Activated naive CD4-positive, alpha-beta T cell (primary cell): ENCODE measurements around the gene RNF208.

Experiments used
- DNase-seq, 4 experiments: peaks; one replicate each; lab custom pipeline; 2025; lab: John Stamatoyannopoulos, UW

Gene RNF208

GRCh38 chr9:137175345-137175961 is 46.6 kb downstream of the RNF208 start:
- DNase-seq, result peak in 1 of 4 experiments; percentile 10

GRCh38 chr9:137174722-137175293 is 47.2 kb downstream of the RNF208 start:
- DNase-seq, result peak in 1 of 4 experiments; percentile 8

DNA sequence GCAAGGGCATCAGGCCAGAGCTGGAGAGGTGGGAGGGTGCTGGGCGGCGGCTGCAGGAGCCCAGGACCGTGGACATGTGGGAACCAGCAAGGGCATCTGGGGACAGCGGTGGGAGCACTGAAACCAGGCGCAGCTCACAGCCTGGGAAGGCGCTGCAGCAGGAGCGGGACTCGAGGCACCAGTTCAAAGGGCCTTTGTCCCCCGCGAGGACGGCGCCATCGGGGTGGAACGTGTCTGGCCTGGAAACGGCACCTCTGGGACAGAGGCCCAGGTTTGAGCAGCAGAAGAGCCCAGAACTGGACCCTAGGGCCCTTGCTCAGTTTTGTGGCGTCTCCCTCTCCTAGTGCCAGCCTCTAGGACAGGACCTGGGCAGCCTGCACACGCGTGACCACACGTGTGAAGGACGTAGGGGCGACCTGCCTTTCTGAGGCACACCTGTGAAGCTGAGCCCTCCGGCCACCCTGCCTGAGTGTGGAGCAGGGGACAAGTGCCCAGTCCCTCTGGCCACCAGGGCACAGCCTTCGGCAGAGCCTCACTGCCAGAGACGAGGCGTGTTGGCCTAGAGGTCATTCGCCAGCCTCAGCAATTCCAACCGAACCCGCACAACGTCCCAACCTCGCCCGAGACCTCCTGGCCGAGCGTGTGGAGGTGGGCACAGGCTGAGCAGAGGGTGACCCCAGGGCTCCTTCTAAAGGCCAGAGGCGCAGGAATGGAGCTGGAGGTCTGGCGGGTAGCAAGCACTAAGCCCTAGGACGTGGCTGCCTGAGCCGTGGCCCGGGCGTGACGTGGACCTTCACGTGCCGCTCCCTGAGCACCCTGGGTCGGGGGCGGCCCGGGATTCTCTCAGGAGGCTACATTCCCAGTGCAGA is 48.0 kb downstream of the RNF208 start:
- no peak for DNase-seq

- DNase-seq, result no peak
Observed at GRCh38 chr9:137172901-137173795, 48.9 kb downstream of the RNF208 start.

DNA sequence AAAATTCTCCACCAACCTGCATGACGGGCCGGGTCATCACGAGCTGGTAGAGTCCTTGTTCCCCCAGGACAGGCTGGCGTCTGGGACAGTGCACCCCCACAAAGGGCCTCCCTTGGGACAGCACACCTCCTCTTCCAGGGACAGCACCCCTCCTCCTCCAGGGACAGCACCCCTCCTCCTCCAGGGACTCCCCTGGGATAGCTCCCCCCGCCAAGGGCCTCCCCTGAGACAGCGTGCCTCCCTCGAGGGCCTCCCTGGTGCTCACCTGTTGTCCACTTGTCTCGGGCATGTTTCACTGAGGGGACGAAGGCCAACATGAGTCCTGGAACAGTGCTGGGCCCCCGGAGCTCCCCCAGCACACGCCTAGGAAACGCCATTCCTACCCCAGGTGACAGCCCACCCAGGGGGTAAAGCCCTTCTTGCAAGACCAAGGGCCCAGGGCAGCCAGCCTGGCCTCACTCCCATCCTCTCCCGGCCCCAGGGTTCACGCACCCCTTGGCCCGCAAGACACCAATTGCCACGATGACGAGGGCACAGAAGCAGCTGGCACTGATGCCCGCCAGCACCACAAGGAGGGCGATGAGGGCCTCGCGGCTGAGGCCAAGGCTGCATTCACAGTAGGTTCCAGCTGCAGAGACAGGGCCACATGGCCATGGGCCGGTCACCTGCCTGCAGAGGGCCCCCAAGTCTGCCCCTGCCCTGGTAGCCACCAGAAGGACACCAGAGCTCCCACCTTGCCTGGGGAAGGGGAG is 50.7 kb downstream of the RNF208 start:
- DNase-seq, result no peak

- DNase-seq, result no peak
Observed at GRCh38 chr9:137170486-137171148, 51.4 kb downstream of the RNF208 start.
